ENCODE results near the gene PSMD10.
A peak's percentile ranks its signal among the peaks of the same experiment; 100 is the strongest.

Gene PSMD10

DNA sequence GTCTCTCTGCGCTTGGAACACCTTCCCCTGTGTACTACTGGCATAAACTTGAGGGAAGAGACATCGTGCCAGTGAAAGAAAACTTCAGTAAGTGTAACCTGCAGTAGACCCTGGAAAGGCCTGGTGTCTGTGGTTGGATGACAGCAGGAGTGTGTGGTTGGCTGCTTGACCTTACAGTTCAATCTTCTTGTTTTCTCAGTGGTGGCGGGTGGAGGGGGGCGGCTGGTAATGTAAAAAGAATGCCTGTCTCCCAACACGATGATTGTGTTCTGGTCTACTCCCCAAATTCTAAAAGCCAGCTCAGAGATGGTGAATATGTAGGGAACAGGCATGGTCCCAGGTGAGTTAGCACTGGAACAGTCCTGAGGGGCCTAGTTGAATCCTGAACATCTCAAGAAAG is 18.6 kb downstream of the PSMD10 start:
- peak; percentile 73 for DNase-seq (ENCODE audit: low read depth)

DNA sequence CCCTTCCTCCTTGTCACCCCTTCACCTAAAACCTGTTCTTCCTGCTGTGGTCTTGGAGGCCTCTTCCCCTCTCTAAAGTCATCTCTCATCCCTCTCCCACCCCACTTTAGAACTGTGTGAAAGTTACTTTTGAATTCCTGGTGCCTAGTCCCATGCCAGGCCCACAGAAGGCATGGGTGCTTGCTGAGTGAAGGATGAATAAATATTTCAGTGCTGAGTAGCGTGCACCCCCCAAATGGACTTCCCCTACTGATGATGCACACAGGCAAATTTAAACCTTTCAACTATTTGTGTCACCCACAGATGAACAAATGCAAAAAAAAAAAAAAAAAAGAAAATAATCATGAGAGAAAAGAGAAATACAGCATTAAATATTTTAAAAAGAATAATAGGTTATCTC is 19.8 kb downstream of the PSMD10 start:
- DNase-seq (ENCODE audit: low read depth), result no peak

- peak; percentile 71 for DNase-seq (ENCODE audit: low read depth)
These were observed 20.5 kb downstream of the PSMD10 start for GRCh38 chrX:108070891-108071290.

DNA sequence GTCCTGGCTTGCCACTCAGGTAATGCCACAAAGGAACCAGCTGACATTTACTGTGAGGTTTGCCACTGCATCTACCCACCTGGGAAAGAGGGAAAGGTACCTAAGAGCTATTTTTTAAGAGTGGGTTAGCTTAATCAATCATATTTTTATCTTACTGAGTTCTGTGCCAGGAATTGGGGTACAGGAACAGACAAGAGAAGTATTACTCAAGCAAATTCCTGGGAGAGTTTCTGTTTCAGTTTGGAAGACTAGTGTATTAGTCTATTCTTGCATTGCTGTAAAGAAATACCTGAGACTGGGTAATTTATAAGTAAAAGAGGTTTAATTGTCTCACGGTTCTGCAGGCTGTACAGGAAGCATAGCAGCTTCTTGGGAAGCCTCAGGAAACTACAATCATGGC is 23.2 kb downstream of the PSMD10 start:
- DNase-seq (ENCODE audit: low read depth), result no peak

DNA sequence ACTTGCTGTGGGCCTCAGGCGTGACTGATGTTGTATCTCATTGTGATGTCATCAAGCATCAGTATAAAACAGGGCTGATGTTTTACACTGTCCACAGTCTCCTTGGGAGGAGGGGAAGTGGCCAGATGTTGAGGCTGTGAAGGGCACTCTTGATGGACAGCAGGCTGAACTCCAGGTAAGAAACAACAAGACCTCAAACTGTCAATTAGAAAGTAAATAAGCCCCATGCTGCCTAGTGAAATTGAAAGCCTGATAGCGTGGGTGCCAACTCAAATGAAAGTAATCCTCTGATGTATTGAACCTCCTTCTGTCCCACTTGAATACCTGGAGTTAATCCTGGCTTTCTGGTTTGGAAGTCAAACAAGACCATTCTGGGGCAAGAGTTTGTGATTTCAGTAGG is 26.7 kb downstream of the PSMD10 start:
- DNase-seq (ENCODE audit: low read depth), result no peak

DNA sequence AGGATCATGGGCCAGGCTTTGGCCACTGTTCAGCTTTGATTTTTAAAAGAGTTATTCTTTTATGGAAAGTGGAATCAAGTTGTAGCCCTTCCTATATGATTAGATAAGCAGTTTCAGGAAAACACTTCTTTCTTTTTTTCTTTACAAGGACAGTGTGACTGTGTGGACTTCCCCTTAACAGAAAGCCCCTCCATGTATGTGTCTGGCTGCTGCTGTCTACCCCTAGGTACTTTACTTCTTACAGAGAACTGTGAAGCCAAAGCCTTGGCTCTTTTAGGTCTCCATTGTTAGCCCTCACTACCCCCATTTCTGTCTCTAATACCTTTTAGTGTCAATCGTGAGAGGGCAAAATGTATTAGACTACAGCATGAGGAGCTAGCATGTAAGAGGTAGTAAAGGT is 27.3 kb downstream of the PSMD10 start:
- no peak for DNase-seq (ENCODE audit: low read depth)

- no peak for DNase-seq (ENCODE audit: low read depth)
These were observed 31.5 kb downstream of the PSMD10 start for GRCh38 chrX:108059801-108060200.

GRCh38 chrX:108055546-108055945 is 35.8 kb downstream of the PSMD10 start:
- no peak for DNase-seq (ENCODE audit: low read depth)

- no peak for DNase-seq (ENCODE audit: low read depth)
These were observed 38.1 kb downstream of the PSMD10 start for GRCh38 chrX:108053218-108053617.

- no peak for DNase-seq (ENCODE audit: low read depth)
These were observed 41.7 kb downstream of the PSMD10 start for GRCh38 chrX:108049649-108050048.

DNA sequence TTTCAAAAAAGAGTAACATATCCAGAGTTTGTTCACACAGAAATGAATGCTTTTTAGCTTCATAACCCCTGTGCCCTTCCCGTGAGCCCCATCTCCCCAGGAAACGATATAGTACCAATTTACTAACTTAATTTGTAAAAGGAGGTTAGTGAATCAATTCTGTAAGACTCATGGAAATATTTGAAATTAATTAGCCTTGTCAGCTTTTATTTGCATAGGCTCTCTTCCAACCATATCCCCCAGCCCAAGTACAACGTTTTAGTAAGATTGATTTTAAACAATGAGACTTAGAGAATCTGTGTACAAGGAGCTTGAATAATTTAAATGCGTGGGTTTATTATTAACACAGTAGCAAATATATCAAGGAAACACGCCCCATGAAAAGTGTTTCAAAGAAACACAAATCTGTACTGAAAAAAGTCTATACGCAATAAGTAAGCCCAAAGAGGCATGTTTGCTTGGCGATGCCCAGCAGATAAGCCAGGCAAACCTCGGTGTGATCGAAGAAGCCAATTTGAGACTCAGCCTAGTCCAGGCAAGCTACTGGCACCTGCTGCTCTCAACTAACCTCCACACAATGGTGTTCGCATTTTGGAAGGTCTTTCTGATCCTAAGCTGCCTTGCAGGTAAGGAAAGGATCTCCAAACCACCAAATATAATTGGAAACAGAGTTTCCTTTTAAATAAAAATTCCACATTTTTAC is 46.6 kb downstream of the PSMD10 start, which contains the start of gene VSIG1:
TSS of gene VSIG1 (plus strand) at position 512 of the 703 bp plus-strand sequence. CDS start at position 578, 66 bp downstream.
- no peak for DNase-seq (ENCODE audit: low read depth)

- DNase-seq (ENCODE audit: low read depth), result peak; percentile 90
These were observed 54.9 kb downstream of the PSMD10 start for GRCh38 chrX:108036298-108036973.

- no peak for DNase-seq (ENCODE audit: low read depth)
These were observed 56.6 kb downstream of the PSMD10 start for GRCh38 chrX:108034725-108035124.
